GM12878 (cell line): ENCODE data around the gene GIGYF2. TPM values are rescaled to one million over a fixed set of nuclear protein-coding genes. Genes with fewer than 3 reads are reported as not detected.

Experiments used
- ATAC-seq: fragments of 200-7000 bp; cut with Tn5 transposase; 3 replicates; pipeline ENCODE4 v1.9.1; 2020; ENCODE audit warnings: mild to moderate bottlenecking, moderate library complexity
- BruUV-seq: library from RNA; stranded (reverse); fragments of 400-500 nt; replicated peaks from 2 replicates; lab custom pipeline; 2021; lab: Mats Ljungman, UMichigan
- CTCF ChIA-PET: fragments of 300-600 bp; sonication (Branson Sonifier 250); formaldehyde crosslinking; extraction: SDS; loops from one replicate; lab custom pipeline; 2021; ENCODE audit warnings: inconsistent platforms; lab: Yijun Ruan, JAX
- POLR2A ChIA-PET: fragments of 350-600 bp; formaldehyde crosslinking; extraction: SDS; loops from one replicate; lab custom pipeline; 2021; ENCODE audit warnings: inconsistent platforms; lab: Charles Lee
- RAD21 ChIA-PET: fragments of 300-600 bp; sonication (Branson Sonifier 250); formaldehyde crosslinking; loops from one replicate; lab custom pipeline; 2023; ENCODE audit warnings: antibody characterized with exemption; ENCODE audit not compliant: unreplicated experiment; lab: Charles Lee
- SMC1A ChIA-PET: fragments of 300-600 bp; sonication (Branson Sonifier 250); formaldehyde crosslinking; loops from one replicate; lab custom pipeline; 2023; ENCODE audit not compliant: unreplicated experiment, uncharacterized antibody; lab: Charles Lee
- DNase-seq: peaks from one replicate; pipeline ENCODE4 v3.0.0-alpha.2; 2011; ENCODE audit warnings: low read depth, low spot score
- FAIRE-seq: peaks from 3 replicates; lab custom pipeline; 2011; peaks lifted over from hg19 to GRCh38; lab: Jason Lieb, UNC
- H2AFZ ChIP-seq: 2 replicates; pipeline ENCODE4 v1.6.0; 2011; ENCODE audit warnings: low read depth, low read length, control low read depth; ENCODE audit not compliant: control insufficient read depth
- H3K27ac ChIP-seq: 2 replicates; pipeline ENCODE4 v1.5.1; 2011; ENCODE audit warnings: control low read depth; ENCODE audit not compliant: control insufficient read depth, insufficient read depth
- H3K27me3 ChIP-seq, 2 experiments: replicated peaks in 1 of 2; 2 replicates each; pipeline versions ENCODE4 v1.6.0 to v1.6.1; 2011; ENCODE audit warnings: low read length in 1 of 2; ENCODE audit not compliant: control insufficient read depth in 2 of 2, insufficient read depth in 2 of 2
- H3K36me3 ChIP-seq, 2 experiments: 2 replicates each; pipeline ENCODE4 v1.5.1; 2011; ENCODE audit warnings: low read length in 1 of 2; ENCODE audit not compliant: control insufficient read depth in 2 of 2, insufficient read depth in 2 of 2
- H3K4me1 ChIP-seq: 2 replicates; pipeline ENCODE4 v1.6.1; 2011; ENCODE audit warnings: mild to moderate bottlenecking, low read length, moderate library complexity, mixed read lengths; ENCODE audit not compliant: control insufficient read depth, insufficient read depth
- H3K4me2 ChIP-seq: 2 replicates; pipeline ENCODE4 v1.6.0; 2011; ENCODE audit warnings: control low read depth; ENCODE audit not compliant: control insufficient read depth, insufficient read depth
- H3K4me3 ChIP-seq: fragments of 200-600 bp; sonication (generic); 2 replicates; pipeline ENCODE4 v1.5.1; 2016
- H3K79me2 ChIP-seq: 2 replicates; pipeline ENCODE4 v1.6.0; 2011; ENCODE audit warnings: low read length; ENCODE audit not compliant: control insufficient read depth, insufficient read depth
- H3K9ac ChIP-seq: 2 replicates; pipeline ENCODE4 v1.8.0; 2011; ENCODE audit warnings: low read length, control low read depth, mixed read lengths; ENCODE audit not compliant: control insufficient read depth, insufficient read depth
- H3K9me3 ChIP-seq: replicated peaks from 3 replicates; pipeline ENCODE4 v1.5.1; 2011; ENCODE audit warnings: mild to moderate bottlenecking, low read length; ENCODE audit not compliant: control insufficient read depth, insufficient read depth
- H4K20me1 ChIP-seq: 2 replicates; pipeline ENCODE4 v1.6.0; 2011; ENCODE audit not compliant: control insufficient read depth, insufficient read depth
- NRF1 ChIP-seq: conservative IDR thresholded peaks from 2 replicates; pipeline ENCODE4 v1.6.1; 2011; ENCODE audit warnings: mild to moderate bottlenecking, low read depth, low read length, improper control_type of control experiment
- POU2F2 ChIP-seq: IDR thresholded peaks from 3 replicates; pipeline ENCODE4 v1.6.1; 2011; ENCODE audit warnings: low read depth, mild to moderate bottlenecking, low read length, borderline replicate concordance
- SMAD1 ChIP-seq: fragments of 450-650 bp; IDR thresholded peaks from 2 replicates; pipeline ENCODE4 v1.6.1; 2018; ENCODE audit warnings: mild to moderate bottlenecking, low read depth; ENCODE audit not compliant: partially characterized antibody
- SREBF1 ChIP-seq: IDR thresholded peaks from 2 replicates; pipeline ENCODE4 v1.6.1; 2012; ENCODE audit warnings: mild to moderate bottlenecking, low read length
- ZNF274 ChIP-seq: IDR thresholded peaks from one replicate; pipeline ENCODE4 v1.8.0; 2011; ENCODE audit not compliant: insufficient read length, insufficient read depth
- ZNF384 ChIP-seq: IDR thresholded peaks from 2 replicates; pipeline ENCODE4 v1.6.1; 2012; ENCODE audit warnings: low read depth, mild to moderate bottlenecking, low read length, improper control_type of control experiment, borderline replicate concordance
- WGBS: methylation state at CpG from one replicate; pipeline ENCODE4 v1.1.6; 2016; ENCODE audit warnings: low lambda C conversion rate; ENCODE audit not compliant: insufficient replicate concordance, insufficient coverage; ENCODE audit errors: missing lambda C conversion rate; 5-methylcytosine and 5-hydroxymethylcytosine counted together
- in situ Hi-C: fragments of 300-500 bp; cut with MboI; formaldehyde crosslinking; loops from 9 replicates; pipeline ENCODE4 v1.14.3; 2018; ENCODE audit warnings: mixed read lengths
- intact Hi-C: fragments of 100-400 bp; cut with micrococcal nuclease; formaldehyde crosslinking; loops from one replicate; pipeline ENCODE4 v1.14.2; 2022; ENCODE audit not compliant: unreplicated experiment
- polyA plus RNA-seq, 11 experiments: library from polyadenylated mRNA; depleted of rRNA in 4 of 11; unstranded in 6 of 11; stranded (reverse) in 5 of 11; fragments of >200 nt; fragmentation: Nextera tagmentation in 4 of 11; fragmentation: Illumina TruSeq in 1 of 11; extraction: Ambion mirVana in 4 of 11; extraction: Trizol in 1 of 11; gene quantifications; 1 replicate in 1 of 11; 2 replicates in 10 of 11; pipeline versions ENCODE4 v1.2.1 to v1.2.3, GENCODE V29; 2011 to 2016; ENCODE audit warnings: inconsistent platforms in 2 of 11, missing spikeins in 2 of 11, low read depth in 1 of 11
- total RNA-seq, 4 experiments: library from RNA; depleted of rRNA in 3 of 4; stranded (reverse); fragments of >200 nt in 3 of 4; fragmentation: Illumina TruSeq in 1 of 4; extraction: Trizol in 1 of 4; gene quantifications; 2 replicates each; pipeline versions ENCODE4 v1.2.1 to v1.2.3, GENCODE V29; 2013 to 2021
- TF ChIP-seq, protein P1 (sequence below): fragments of 450-650 bp; conservative IDR thresholded peaks from 2 replicates; pipeline ENCODE4 v1.6.1; 2017; ENCODE audit warnings: mild to moderate bottlenecking, moderate library complexity

Gene GIGYF2
- total and polyA plus RNA-seq, 10 of the 15 experiments (the other 5 are each of a cell fraction or from before 2014, with no cell fraction given): 12.2 to 47.2 (median 39.0) TPM

DNA sequence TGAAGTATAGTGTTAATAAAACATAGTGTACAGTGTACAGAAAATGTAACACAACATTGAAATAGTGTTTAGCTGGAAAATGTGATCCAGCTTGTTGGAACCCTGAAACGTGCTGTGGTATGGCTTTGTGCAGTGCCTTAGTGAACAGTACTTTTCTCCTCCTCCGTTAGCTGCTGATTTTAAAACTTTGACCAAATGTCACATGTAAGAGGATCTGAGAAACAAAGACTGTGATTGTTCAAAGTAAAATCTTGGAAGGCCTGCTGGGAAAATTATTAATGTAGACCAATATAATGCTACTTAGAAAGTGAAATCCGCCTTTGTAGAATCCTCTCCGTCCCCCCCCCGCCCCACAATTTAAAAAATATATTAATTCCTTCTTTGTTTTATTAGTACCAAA, 80.1 kb downstream of the GIGYF2 start:
- ATAC-seq (no peak), FAIRE-seq (no peak), DNase-seq (no peak)
- Histone ChIP-seq H3K4me3 (no peak overlapping the region), H2AFZ (no peak overlapping the region), H3K9ac (no peak overlapping the region), H3K4me1 (peaks cover 8% of the 10 kb centered on the region), H3K79me2 (no peaks in the 10 kb centered on the region), H3K4me2 (no peak overlapping the region), H4K20me1 (no peaks in the 10 kb centered on the region), H3K27ac (no peak overlapping the region), H3K27me3 (no peaks in the 10 kb centered on the region), H3K9me3 (no peaks in the 10 kb centered on the region), H3K36me3 (no peaks in the 10 kb centered on the region; a peak in 1 of 4 replicates)
- intact Hi-C loops: no loop called here
- in situ Hi-C loops: no loop called here
- TF ChIP-seq ZNF384 (no peak), SMAD1 (no peak), POU2F2 (no peak), ZNF274 (no peak), SREBF1 (no peak), NRF1 (no peak)
- TF ChIP-seq, protein P1, sequence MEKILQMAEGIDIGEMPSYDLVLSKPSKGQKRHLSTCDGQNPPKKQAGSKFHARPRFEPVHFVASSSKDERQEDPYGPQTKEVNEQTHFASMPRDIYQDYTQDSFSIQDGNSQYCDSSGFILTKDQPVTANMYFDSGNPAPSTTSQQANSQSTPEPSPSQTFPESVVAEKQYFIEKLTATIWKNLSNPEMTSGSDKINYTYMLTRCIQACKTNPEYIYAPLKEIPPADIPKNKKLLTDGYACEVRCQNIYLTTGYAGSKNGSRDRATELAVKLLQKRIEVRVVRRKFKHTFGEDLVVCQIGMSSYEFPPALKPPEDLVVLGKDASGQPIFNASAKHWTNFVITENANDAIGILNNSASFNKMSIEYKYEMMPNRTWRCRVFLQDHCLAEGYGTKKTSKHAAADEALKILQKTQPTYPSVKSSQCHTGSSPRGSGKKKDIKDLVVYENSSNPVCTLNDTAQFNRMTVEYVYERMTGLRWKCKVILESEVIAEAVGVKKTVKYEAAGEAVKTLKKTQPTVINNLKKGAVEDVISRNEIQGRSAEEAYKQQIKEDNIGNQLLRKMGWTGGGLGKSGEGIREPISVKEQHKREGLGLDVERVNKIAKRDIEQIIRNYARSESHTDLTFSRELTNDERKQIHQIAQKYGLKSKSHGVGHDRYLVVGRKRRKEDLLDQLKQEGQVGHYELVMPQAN: no peak
- 96% methylated on average over 5 of the region's 5 CpGs for WGBS
- ChIA-PET RAD21 (no interaction called here), SMC1A (interaction anchor here (1.0 kb wide), 1 partner anchor 14 kb away, joined by 3 read pairs; no protein-coding TSS in a partner anchor), POLR2A (no interaction called here), CTCF (no interaction called here)
- no TSS peak for BruUV-seq
